GM18508 (cell line): ENCODE data around the gene SH3RF3.

Source experiments
- ATAC-seq: cut with Tn5 transposase; IDR thresholded peaks from one replicate; pipeline ENCODE4 v1.9.1; 2021; ENCODE audit warnings: moderate number of reproducible peaks; ENCODE audit not compliant: insufficient read depth, unreplicated experiment

Gene SH3RF3

GRCh38 chr2:109497911-109498870 is 369.2 kb downstream of the SH3RF3 start:
- no peak for ATAC-seq

DNA sequence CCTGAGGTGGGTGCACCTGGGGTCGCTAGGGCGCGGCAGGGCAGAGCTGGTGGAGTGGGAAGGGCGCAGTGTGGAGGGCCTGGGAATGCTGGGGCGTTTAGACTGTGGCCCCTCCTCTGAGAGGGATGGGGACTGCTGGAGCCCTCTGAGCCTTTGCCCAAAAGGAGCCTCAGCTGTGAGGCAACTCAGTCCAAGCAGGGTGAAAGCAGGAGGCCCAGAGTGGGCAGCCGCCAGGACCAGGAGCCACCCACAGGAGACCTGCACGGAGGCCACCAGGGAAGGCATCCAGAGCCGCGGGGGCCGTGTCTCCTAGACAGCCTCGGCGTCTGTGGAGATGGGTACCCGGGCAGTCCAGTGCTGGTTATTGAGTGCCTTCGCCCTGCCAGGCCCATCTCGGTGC is 369.9 kb downstream of the SH3RF3 start:
- no peak for ATAC-seq

DNA sequence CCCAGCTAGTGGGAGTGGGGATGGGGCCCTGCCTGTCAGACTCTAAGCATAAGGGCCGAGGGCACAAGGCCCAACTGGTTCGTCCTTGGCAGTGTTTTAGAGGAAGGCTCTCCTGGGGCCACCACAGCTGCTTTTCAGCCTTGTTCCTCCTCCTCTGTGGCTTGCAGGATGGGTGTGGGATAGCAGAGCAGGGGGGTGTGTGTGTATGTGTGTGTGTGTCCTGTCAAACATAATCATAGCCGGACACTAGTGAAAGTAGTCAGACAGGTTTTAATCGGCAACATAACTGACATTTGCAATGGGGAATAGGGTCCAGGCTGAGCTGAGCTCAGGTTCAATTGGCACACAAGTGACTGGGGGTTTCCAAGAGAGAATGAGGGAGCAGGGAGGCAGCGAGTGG is 370.6 kb downstream of the SH3RF3 start:
- ATAC-seq: no peak

GRCh38 chr2:109500910-109501309 is 371.9 kb downstream of the SH3RF3 start:
- no peak for ATAC-seq

GRCh38 chr2:109501461-109501860 is 372.5 kb downstream of the SH3RF3 start:
- no peak for ATAC-seq

GRCh38 chr2:109503191-109503590 is 374.2 kb downstream of the SH3RF3 start:
- ATAC-seq: no peak

- ATAC-seq: no peak
These were observed 378.2 kb downstream of the SH3RF3 start for GRCh38 chr2:109507217-109507616.

GRCh38 chr2:109507828-109508227 is 378.8 kb downstream of the SH3RF3 start:
- no peak for ATAC-seq

DNA sequence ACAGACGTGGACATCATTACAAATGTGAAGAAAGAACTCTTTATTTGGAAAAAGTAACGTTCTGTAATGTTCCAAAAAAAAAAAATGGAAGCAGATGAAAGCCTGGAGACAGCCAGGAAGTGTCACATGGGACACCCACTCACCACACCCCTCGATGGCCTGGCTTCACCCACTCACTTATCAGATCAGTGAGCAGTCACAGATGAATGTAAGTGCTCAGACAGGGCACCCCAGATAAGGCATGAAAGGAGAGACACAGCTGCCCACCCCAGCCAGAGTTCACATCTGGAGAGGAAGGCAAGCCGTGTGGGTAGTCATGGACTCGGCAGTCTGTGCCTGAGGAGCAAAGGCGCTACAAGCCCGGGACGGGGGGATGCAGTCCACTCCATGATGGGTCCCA is 379.6 kb downstream of the SH3RF3 start:
- no peak for ATAC-seq

GRCh38 chr2:109510136-109511028 is 381.4 kb downstream of the SH3RF3 start:
- no peak for ATAC-seq

DNA sequence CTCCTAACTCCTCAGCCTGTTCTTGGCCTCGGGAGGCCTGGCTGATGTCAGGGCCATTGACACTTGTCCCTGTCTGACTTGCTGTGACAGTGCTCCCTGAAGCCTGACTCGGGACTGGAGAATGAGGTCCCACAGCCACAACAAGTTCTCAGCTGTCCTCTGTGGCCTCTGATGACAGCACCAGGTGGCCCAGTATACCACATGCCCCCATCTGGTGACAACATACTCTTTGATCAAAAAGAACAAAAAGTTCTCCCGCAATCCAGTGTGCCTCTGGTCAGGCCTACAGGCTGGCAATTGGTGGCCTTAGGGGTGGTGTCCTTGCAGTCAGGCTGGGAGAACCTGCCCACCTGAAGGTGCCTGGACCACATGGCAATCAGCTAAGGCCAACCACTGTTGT is 382.2 kb downstream of the SH3RF3 start:
- no peak for ATAC-seq

DNA sequence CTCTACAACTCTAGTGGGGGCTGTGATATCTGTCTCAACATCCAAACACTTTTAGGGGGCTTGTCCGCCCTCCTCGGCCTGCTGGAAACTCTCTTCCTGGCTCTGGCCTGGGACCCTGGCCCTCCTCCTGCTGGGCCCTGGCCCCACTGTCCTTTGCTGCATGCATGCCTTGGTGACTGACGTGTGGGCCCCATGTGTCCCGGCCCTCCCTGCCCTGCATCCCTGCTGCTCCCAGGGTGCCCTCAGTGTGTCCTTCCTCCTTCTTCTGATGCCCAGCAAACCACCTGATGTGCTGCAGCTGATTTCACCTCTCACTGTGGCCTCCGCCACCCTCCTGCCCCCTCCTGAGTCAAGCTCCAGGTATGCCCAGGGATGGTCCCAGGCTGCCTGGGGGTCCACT is 383.1 kb downstream of the SH3RF3 start:
- no peak for ATAC-seq

GRCh38 chr2:109513230-109513629 is 384.2 kb downstream of the SH3RF3 start:
- ATAC-seq: no peak

DNA sequence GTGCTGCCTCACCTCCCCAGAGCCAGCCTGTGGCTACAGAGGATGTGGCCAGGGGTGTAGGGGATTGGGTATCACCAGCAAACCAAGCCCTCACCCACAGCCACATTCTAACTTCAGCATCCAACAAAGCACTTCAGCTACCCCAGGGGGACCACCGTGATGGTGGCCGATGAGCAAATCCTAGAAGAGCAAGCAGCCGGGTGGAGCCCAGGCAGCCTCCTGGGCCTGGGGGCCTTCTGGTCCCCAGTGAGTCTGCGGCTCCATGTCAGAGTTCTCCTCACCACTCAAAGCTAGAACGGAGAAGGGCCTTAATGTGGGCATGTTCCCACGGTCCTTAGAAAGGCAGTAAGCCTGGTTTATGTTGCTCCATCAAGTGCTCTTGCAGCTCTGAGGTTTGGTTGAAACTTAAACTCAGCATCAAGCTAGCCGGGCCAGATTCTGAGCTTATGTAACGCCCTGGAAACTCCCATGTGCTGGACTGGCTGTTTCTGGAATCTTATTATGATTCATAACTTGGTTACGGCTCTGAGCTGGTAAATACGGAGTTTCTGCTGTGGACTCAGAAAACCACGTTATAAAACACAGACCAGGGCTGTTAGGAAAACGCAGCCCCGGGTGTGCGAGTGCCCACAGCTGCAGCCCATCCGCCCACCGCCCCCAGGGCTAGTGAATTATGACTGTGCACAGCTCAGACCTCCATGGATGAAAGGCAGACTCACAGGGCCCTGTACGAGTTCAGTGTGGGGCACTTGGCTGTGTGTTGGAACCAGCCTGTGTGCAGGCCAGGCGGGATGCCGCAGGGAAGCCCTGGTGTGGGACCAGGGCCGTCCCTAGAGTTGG is 385.0 kb downstream of the SH3RF3 start:
- ATAC-seq: peak; percentile 73

DNA sequence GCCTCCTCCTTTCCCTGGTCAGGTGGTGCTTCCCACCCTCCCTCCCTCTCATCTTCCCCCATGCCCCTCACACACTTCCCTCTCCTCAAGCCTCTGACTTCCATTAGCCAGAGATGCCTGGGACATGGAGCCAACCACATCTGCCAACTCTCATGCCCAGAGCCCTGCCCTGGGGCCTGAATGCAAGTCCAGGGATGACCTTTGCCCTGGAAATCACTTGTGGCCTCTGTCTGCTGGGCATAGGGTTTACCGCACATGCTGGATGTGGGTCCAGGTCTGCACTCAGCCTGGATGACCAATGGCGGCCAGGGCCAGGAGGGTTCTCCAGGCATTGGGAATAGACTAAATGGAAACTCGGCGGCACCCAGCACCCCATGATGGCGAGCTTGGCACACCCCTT is 385.9 kb downstream of the SH3RF3 start:
- no peak for ATAC-seq

- ATAC-seq: no peak
These were observed 387.6 kb downstream of the SH3RF3 start for GRCh38 chr2:109516445-109517117.

DNA sequence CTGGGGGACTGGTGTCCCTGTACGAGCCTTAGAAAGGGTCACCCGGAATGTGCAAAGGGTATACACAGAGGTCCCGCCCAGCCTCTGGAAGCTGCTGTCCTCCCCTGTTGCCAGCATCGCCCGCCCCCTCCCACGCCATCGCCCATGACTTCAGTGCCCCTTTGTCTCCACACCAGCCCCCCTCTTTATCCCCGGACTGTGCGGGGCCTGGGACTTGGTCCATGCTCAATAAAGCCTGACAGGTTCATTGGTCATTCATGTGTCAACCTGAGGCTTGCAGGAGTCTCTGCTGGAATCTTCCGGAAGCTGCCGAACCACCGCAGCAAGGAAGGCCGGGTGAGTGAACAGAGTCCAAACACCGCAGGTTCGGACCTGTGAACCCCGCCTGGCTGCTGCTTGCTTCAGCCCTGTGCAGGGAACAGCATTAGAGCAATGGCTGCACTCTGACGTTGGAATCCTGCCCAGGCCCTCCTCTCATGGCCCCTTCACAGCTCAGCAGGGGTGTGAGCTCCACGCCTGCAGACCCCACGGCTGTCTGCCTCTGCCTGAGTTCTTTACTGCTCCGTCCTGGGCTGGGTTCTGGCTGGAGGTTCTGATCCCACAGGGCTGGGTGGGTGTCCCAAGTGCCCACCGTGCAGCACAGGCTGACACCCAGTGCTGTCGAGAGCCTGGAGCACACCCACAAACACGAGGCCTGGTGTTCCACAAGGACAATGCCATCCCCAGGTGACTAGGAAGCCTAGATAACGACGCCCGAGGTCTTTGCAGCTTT is 388.3 kb downstream of the SH3RF3 start:
- no peak for ATAC-seq

DNA sequence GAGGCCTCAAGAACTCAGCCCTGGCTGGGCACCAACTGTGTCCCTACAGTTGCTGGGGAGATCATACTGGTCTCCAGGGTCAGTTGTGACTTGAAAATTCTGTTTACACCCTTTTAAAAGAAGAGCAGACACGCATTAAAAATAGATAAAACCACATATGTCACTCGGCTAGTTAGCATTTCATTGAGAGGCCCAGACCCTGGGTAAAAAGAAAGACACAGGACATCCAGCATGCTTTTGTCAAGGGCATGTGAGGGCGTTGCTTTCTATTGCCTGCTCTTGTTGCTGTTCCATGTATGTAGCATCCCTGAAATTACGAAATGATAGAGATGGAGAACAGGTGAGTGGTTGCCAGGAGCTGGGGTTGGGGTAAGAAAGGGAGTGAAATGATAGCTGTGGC is 390.5 kb downstream of the SH3RF3 start:
- no peak for ATAC-seq
